HG03139 (cell line): ENCODE results near the gene GGA2.
"Not testable (repeated sequence)": the region's sequence is repeated elsewhere in the genome, so short reads cannot be mapped to it uniquely, and the experiment has no call there.

Experiments used
- ATAC-seq: cut with Tn5 transposase; IDR thresholded peaks from one replicate; pipeline ENCODE4 v1.9.1; 2021; ENCODE audit not compliant: unreplicated experiment

GGA2 gene

GRCh38 chr16:23510164-23510914 lies at the start of gene GGA2:
Gene GGA2 (minus strand): TSS chr16:23510494. CDS start chr16:23510411, 83 bp downstream.
- ATAC-seq, result no peak

GRCh38 chr16:23557779-23558702 lies 47.7 kb upstream of the GGA2 start:
- no peak for ATAC-seq

- ATAC-seq, result peak; percentile 87
Observed at GRCh38 chr16:23556881-23557778, 46.8 kb upstream of the GGA2 start, which contains the start of the genes EARS2 and UBFD1. Gene EARS2 (minus strand): TSS chr16:23557350. CDS start chr16:23557343, 7 bp downstream. Gene UBFD1 (plus strand): TSS chr16:23557727. CDS start chr16:23557743, 16 bp downstream.

- no peak for ATAC-seq
Observed at GRCh38 chr16:23554536-23554935, 44.2 kb upstream of the GGA2 start.

- no peak for ATAC-seq
Observed at GRCh38 chr16:23552161-23552560, 41.9 kb upstream of the GGA2 start.

GRCh38 chr16:23549938-23550337 lies 39.6 kb upstream of the GGA2 start:
- no peak for ATAC-seq

GRCh38 chr16:23544436-23544835 lies 34.1 kb upstream of the GGA2 start:
- no peak for ATAC-seq

GRCh38 chr16:23540817-23541178 lies 30.5 kb upstream of the GGA2 start:
- not testable (repeated sequence) for ATAC-seq

- ATAC-seq, result no peak
Observed at GRCh38 chr16:23539984-23540816, 29.9 kb upstream of the GGA2 start.

- no peak for ATAC-seq
Observed at GRCh38 chr16:23538919-23539278, 28.6 kb upstream of the GGA2 start.

- ATAC-seq, result no peak
Observed at GRCh38 chr16:23537390-23537789, 27.1 kb upstream of the GGA2 start.

- no peak for ATAC-seq
Observed at GRCh38 chr16:23535901-23536300, 25.6 kb upstream of the GGA2 start.

GRCh38 chr16:23534868-23535860 lies 24.9 kb upstream of the GGA2 start:
- ATAC-seq, result no peak

- no peak for ATAC-seq
Observed at GRCh38 chr16:23532448-23532847, 22.2 kb upstream of the GGA2 start.

- no peak for ATAC-seq
Observed at GRCh38 chr16:23530062-23530461, 19.8 kb upstream of the GGA2 start.

GRCh38 chr16:23528644-23529310 lies 18.5 kb upstream of the GGA2 start:
- ATAC-seq, result no peak

- no peak for ATAC-seq
Observed at GRCh38 chr16:23527961-23528643, 17.8 kb upstream of the GGA2 start.

GRCh38 chr16:23524886-23525285 lies 14.6 kb upstream of the GGA2 start:
- ATAC-seq, result no peak
